ENCODE data around the gene ABHD15.

The ABHD15 gene

GRCh38 chr17:29557085-29557738 is 9.6 kb downstream of the ABHD15 start:
- Histone ChIP-seq H3K27me3 (ENCODE audit: insufficient read depth, low read depth, severe bottlenecking) (no peaks in the 10 kb centered on the region), H3K4me3 (ENCODE audit: low read depth, low read length) (no peak overlapping the region), H3K9me3 (ENCODE audit: severe bottlenecking) (no peaks in the 10 kb centered on the region), H3K27ac (no peak overlapping the region), H3K36me3 (no peaks in the 10 kb centered on the region; the same call in 1 of the 2 replicates)
- no peak for TF ChIP-seq CTCF (IDR thresholded peaks at IDR 0.05; ENCODE audit: low read depth, low read length)
- no peak for DNase-seq

GRCh38 chr17:29555840-29556239 is 11.0 kb downstream of the ABHD15 start:
- Histone ChIP-seq H3K4me3 (ENCODE audit: low read depth, low read length) (no peak overlapping the region), H3K27ac (no peak overlapping the region), H3K36me3 (no peaks in the 10 kb centered on the region), H3K27me3 (ENCODE audit: insufficient read depth, low read depth, severe bottlenecking) (no peaks in the 10 kb centered on the region), H3K9me3 (ENCODE audit: severe bottlenecking) (no peaks in the 10 kb centered on the region)
- no peak for TF ChIP-seq CTCF (IDR thresholded peaks at IDR 0.05; ENCODE audit: low read depth, low read length)
- DNase-seq, result no peak

- no peak overlapping the region for H3K27ac ChIP-seq
- no peaks in the 10 kb centered on the region for H3K9me3 ChIP-seq (ENCODE audit: severe bottlenecking)
- peaks cover 5% of the 10 kb centered on the region for H3K36me3 ChIP-seq
- H3K4me3 ChIP-seq (ENCODE audit: low read depth, low read length), result no peak overlapping the region
- TF ChIP-seq CTCF (IDR thresholded peaks at IDR 0.05; ENCODE audit: low read depth, low read length), result no peak
- DNase-seq, result no peak
- H3K27me3 ChIP-seq (ENCODE audit: insufficient read depth, low read depth, severe bottlenecking), result no peaks in the 10 kb centered on the region
These were observed 17.5 kb downstream of the ABHD15 start for GRCh38 chr17:29549177-29549923.

- H3K4me3 ChIP-seq (ENCODE audit: low read depth, low read length), result no peak overlapping the region
- H3K27me3 ChIP-seq (ENCODE audit: insufficient read depth, low read depth, severe bottlenecking), result no peaks in the 10 kb centered on the region
- H3K9me3 ChIP-seq (ENCODE audit: severe bottlenecking), result no peaks in the 10 kb centered on the region
- no peak for TF ChIP-seq CTCF (IDR thresholded peaks at IDR 0.05; ENCODE audit: low read depth, low read length)
- DNase-seq, result no peak
- H3K36me3 ChIP-seq, result peaks cover 16% of the 10 kb centered on the region
- H3K27ac ChIP-seq, result no peak overlapping the region
These were observed 20.0 kb downstream of the ABHD15 start for GRCh38 chr17:29546830-29547229.

GRCh38 chr17:29546085-29546484 is 20.8 kb downstream of the ABHD15 start:
- TF ChIP-seq CTCF (IDR thresholded peaks at IDR 0.05; ENCODE audit: low read depth, low read length), result no peak
- Histone ChIP-seq H3K27ac (no peak overlapping the region), H3K4me3 (ENCODE audit: low read depth, low read length) (no peak overlapping the region), H3K36me3 (peaks cover 21% of the 10 kb centered on the region), H3K9me3 (ENCODE audit: severe bottlenecking) (no peaks in the 10 kb centered on the region), H3K27me3 (ENCODE audit: insufficient read depth, low read depth, severe bottlenecking) (no peaks in the 10 kb centered on the region)
- no peak for DNase-seq
